H9 (cell line): ENCODE data around the gene CENPB. TPM values are rescaled to one million over a fixed set of nuclear protein-coding genes. Genes with fewer than 3 reads are reported as not detected.

ENCODE experiments used
- DNase-seq: peaks from one replicate; pipeline ENCODE4 v3.0.0-alpha.2; 2017
- H2AFZ ChIP-seq: one replicate; pipeline ENCODE4 v1.6.1; 2013; ENCODE audit warnings: mild to moderate bottlenecking, low read length, control low read depth, moderate library complexity
- H2AK5ac ChIP-seq: 2 replicates; pipeline ENCODE4 v1.6.1; 2013; ENCODE audit warnings: low read length, control low read depth, mixed read lengths; ENCODE audit not compliant: insufficient read length
- H2BK120ac ChIP-seq: one replicate; pipeline ENCODE4 v1.6.1; 2013; ENCODE audit warnings: low read depth, mild to moderate bottlenecking, low read length, control low read depth, inconsistent platforms; ENCODE audit not compliant: poor library complexity, severe bottlenecking
- H2BK12ac ChIP-seq: 2 replicates; pipeline ENCODE4 v1.6.1; 2013; ENCODE audit warnings: low read length, control low read depth, mixed read lengths, low read depth; ENCODE audit not compliant: insufficient read length
- H2BK15ac ChIP-seq: 2 replicates; pipeline ENCODE4 v1.6.1; 2013; ENCODE audit warnings: low read depth, low read length, control low read depth
- H2BK20ac ChIP-seq: one replicate; pipeline ENCODE4 v1.6.1; 2013; ENCODE audit warnings: low read depth, mild to moderate bottlenecking, low read length, control low read depth, inconsistent platforms; ENCODE audit not compliant: poor library complexity, severe bottlenecking
- H2BK5ac ChIP-seq: 2 replicates; pipeline ENCODE4 v1.6.1; 2013; ENCODE audit warnings: low read length, control low read depth, mixed read lengths; ENCODE audit not compliant: insufficient read length
- H3K14ac ChIP-seq: 2 replicates; pipeline ENCODE4 v1.6.1; 2013; ENCODE audit warnings: low read length, control low read depth; ENCODE audit not compliant: insufficient read depth
- H3K18ac ChIP-seq: 2 replicates; pipeline ENCODE4 v1.6.1; 2013; ENCODE audit warnings: low read depth, mild to moderate bottlenecking, mixed read lengths, low read length, control low read depth; ENCODE audit not compliant: insufficient read length
- H3K23ac ChIP-seq: 2 replicates; pipeline ENCODE4 v1.6.1; 2013; ENCODE audit warnings: low read length, control low read depth, mixed read lengths, low read depth; ENCODE audit not compliant: insufficient read length
- H3K23me2 ChIP-seq: 2 replicates; pipeline ENCODE4 v1.6.1; 2013; ENCODE audit warnings: low read depth, mild to moderate bottlenecking, mixed read lengths, low read length, control low read depth; ENCODE audit not compliant: insufficient read length, poor library complexity, severe bottlenecking
- H3K27ac ChIP-seq: 2 replicates; pipeline ENCODE4 v1.5.1; 2013; ENCODE audit warnings: low read length, control low read depth, mixed read lengths, low read depth; ENCODE audit not compliant: insufficient read length
- H3K27me3 ChIP-seq: 2 replicates; pipeline ENCODE4 v1.6.1; 2013; ENCODE audit warnings: low read length, control low read depth, inconsistent platforms; ENCODE audit not compliant: insufficient read depth
- H3K4ac ChIP-seq: 2 replicates; pipeline ENCODE4 v1.6.1; 2013; ENCODE audit warnings: low read depth, mild to moderate bottlenecking, control low read depth, inconsistent platforms, low read length, moderate library complexity
- H3K4me1 ChIP-seq: 2 replicates; pipeline ENCODE4 v1.6.1; 2013; ENCODE audit warnings: low read length, control low read depth, inconsistent platforms; ENCODE audit not compliant: insufficient read depth
- H3K4me2 ChIP-seq: 2 replicates; pipeline ENCODE4 v1.6.1; 2013; ENCODE audit warnings: low read length, control low read depth, mixed read lengths; ENCODE audit not compliant: insufficient read length, insufficient read depth
- H3K56ac ChIP-seq: 2 replicates; pipeline ENCODE4 v1.6.1; 2013; ENCODE audit warnings: low read depth, mild to moderate bottlenecking, mixed read lengths, low read length, control low read depth; ENCODE audit not compliant: insufficient read length
- H3K79me1 ChIP-seq: 2 replicates; pipeline ENCODE4 v1.6.1; 2013; ENCODE audit warnings: low read depth, mild to moderate bottlenecking, moderate library complexity, low read length, control low read depth, inconsistent platforms; ENCODE audit not compliant: insufficient read depth, poor library complexity, severe bottlenecking
- H3K79me2 ChIP-seq: 2 replicates; pipeline ENCODE4 v1.6.1; 2013; ENCODE audit warnings: low read length, control low read depth, inconsistent platforms; ENCODE audit not compliant: insufficient read depth
- H3K9ac ChIP-seq: 2 replicates; pipeline ENCODE4 v1.6.1; 2013; ENCODE audit warnings: low read length, control low read depth, mixed read lengths; ENCODE audit not compliant: insufficient read length; ENCODE audit errors: extremely low read depth
- H3K9me3 ChIP-seq: one replicate; pipeline ENCODE4 v1.6.1; 2013; ENCODE audit warnings: low read depth, low read length, inconsistent platforms; ENCODE audit not compliant: control insufficient read depth
- H3T11ph ChIP-seq: one replicate; pipeline ENCODE4 v1.6.1; 2013; ENCODE audit warnings: mild to moderate bottlenecking, low read length, control low read depth, inconsistent platforms
- H4K20me1 ChIP-seq: one replicate; pipeline ENCODE4 v1.6.1; 2013; ENCODE audit not compliant: control insufficient read depth, insufficient read length, insufficient read depth
- H4K5ac ChIP-seq: 2 replicates; pipeline ENCODE4 v1.6.1; 2013; ENCODE audit warnings: low read depth, mild to moderate bottlenecking, mixed read lengths, low read length, control low read depth; ENCODE audit not compliant: insufficient read length
- H4K8ac ChIP-seq: replicated peaks from 2 replicates; pipeline ENCODE4 v1.6.1; 2013; ENCODE audit warnings: low read length, control low read depth, mixed read lengths, low read depth; ENCODE audit not compliant: insufficient read length
- H4K91ac ChIP-seq: 2 replicates; pipeline ENCODE4 v1.6.1; 2013; ENCODE audit warnings: low read depth, mild to moderate bottlenecking, moderate library complexity, mixed read lengths, low read length, control low read depth; ENCODE audit not compliant: insufficient read length
- H3K27ac Mint-ChIP-seq, 3 experiments: 2 replicates in 2 of 3; 3 replicates in 1 of 3; pipeline ENCODE4 v1.8.0; 2020 to 2021; ENCODE audit warnings: mixed read lengths in 3 of 3, mild to moderate bottlenecking in 1 of 3, moderate library complexity in 1 of 3
- H3K27me3 Mint-ChIP-seq: 2 replicates; pipeline ENCODE4 v1.8.0; 2021; ENCODE audit warnings: low read depth, mild to moderate bottlenecking, moderate library complexity, mixed read lengths
- H3K36me3 Mint-ChIP-seq, 3 experiments: 2 replicates in 2 of 3; 3 replicates in 1 of 3; pipeline ENCODE4 v1.8.0; 2020 to 2021; ENCODE audit warnings: low read depth in 3 of 3, mixed read lengths in 3 of 3; ENCODE audit not compliant: insufficient read depth in 1 of 3
- H3K4me1 Mint-ChIP-seq, 2 experiments: 2 replicates each; pipeline ENCODE4 v1.8.0; 2020; ENCODE audit warnings: mixed read lengths in 2 of 2
- H3K4me3 Mint-ChIP-seq, 2 experiments: 2 replicates in 1 of 2; 3 replicates in 1 of 2; pipeline ENCODE4 v1.8.0; 2020 to 2021; ENCODE audit warnings: mild to moderate bottlenecking in 2 of 2, mixed read lengths in 2 of 2, moderate library complexity in 1 of 2
- H3K9me3 Mint-ChIP-seq, 2 experiments: 2 replicates in 1 of 2; 3 replicates in 1 of 2; pipeline ENCODE4 v1.8.0; 2020; ENCODE audit warnings: mild to moderate bottlenecking in 2 of 2, mixed read lengths in 2 of 2, moderate library complexity in 1 of 2
- CTCF ChIP-seq: fragments of 200-600 bp; sonication (generic); conservative IDR thresholded peaks from 3 replicates; pipeline ENCODE4 v1.8.0; 2021; ENCODE audit warnings: antibody characterized with exemption, mild to moderate bottlenecking
- WGBS: extraction: QIAGEN DNeasy Blood & Tissue Kit; methylation state at CpG from one replicate; pipeline ENCODE4 v1.1.7; 2013; ENCODE audit warnings: missing lambda C conversion rate, low lambda C conversion rate, mixed read lengths; ENCODE audit not compliant: insufficient read length; ENCODE audit errors: extremely low coverage; 5-methylcytosine and 5-hydroxymethylcytosine counted together
- total RNA-seq: library from RNA; stranded (reverse); gene quantifications from 2 replicates; pipeline ENCODE4 v1.2.1, GENCODE V29; 2021

CENPB gene
- total RNA-seq, 1 experiment from 2014 or later, result 63.1 TPM

- Histone ChIP-seq H4K20me1 (no peaks in the 10 kb centered on the region), H3K56ac (no peak overlapping the region), H2BK20ac (no peak overlapping the region), H2AK5ac (no peak overlapping the region), H2BK120ac (no peak overlapping the region), H2AFZ (no peak overlapping the region), H3K23ac (no peak overlapping the region), H3K27me3 (no peaks in the 10 kb centered on the region), H3K18ac (no peak overlapping the region), H3K4me2 (peak overlapping the region; percentile 35), H4K91ac (no peak overlapping the region), H3K23me2 (peaks cover 19% of the 10 kb centered on the region), H3K4me1 (no peaks in the 10 kb centered on the region; the same call in 1 of the 2 replicates), H3K9me3 (no peaks in the 10 kb centered on the region), H3K14ac (no peak overlapping the region), H3K4ac (no peak overlapping the region), H2BK12ac (no peak overlapping the region), H3T11ph (no peak overlapping the region), H3K79me2 (no peaks in the 10 kb centered on the region), H2BK15ac (no peak overlapping the region), H2BK5ac (no peak overlapping the region), H3K27ac (no peak overlapping the region), H3K9ac (no peak overlapping the region), H4K5ac (no peak overlapping the region), H3K79me1 (no peaks in the 10 kb centered on the region), H4K8ac (no peak overlapping the region)
- Mint-ChIP-seq H3K27me3 (peaks cover 15% of the 10 kb centered on the region), H3K27ac (peak overlapping the region in 2 of 3 experiments; percentile 31 to 89; a peak in 2 of 7 replicates), H3K36me3 (peaks cover 13 to 24% (median 18%) of the 10 kb centered on the region in 3 experiments), H3K9me3 (no peaks in the 10 kb centered on the region), H3K4me3 (peak overlapping the region; percentile 73 to 92), H3K4me1 (peaks cover 42 to 55% of the 10 kb centered on the region in 2 experiments)
- DNase-seq, result no peak
- WGBS, result no CpG with 5 or more reads among the region's 19 CpGs
- TF ChIP-seq CTCF, result no peak
These were observed 11.2 kb upstream of the CENPB start for GRCh38 chr20:3797592-3798372.
